ENCODE results near the gene ADRB1. TPM values are rescaled to one million over a fixed set of nuclear protein-coding genes. Genes with fewer than 3 reads are reported as not detected.

The ADRB1 gene
- total RNA-seq, 2 donors from 2014 or later = 0.27 to 0.42 TPM

GRCh38 chr10:114038819-114039218 is 4.8 kb upstream of the ADRB1 start:
- Histone ChIP-seq H3K4me3 (no peak overlapping the region), H3K9me3 (no peaks in the 10 kb centered on the region), H3K27me3 (replicated peaks; ENCODE audit: insufficient read depth) (peaks cover 4% of the 10 kb centered on the region), H3K36me3 (no peaks in the 10 kb centered on the region), H3K27ac (no peak overlapping the region), H3K4me1 (ENCODE audit: control insufficient read depth in 1 of 2, low read depth in 2 of 2) (peaks cover 3 to 8% of the 10 kb centered on the region in 2 donors)
- DNase-seq (ENCODE audit: low spot score) (no peak), ATAC-seq (ENCODE audit: insufficient number of reproducible peaks, low FRiP score, low read depth) (no peak)
- TF ChIP-seq CTCF (IDR thresholded peaks at IDR 0.05) = no peak

- peaks cover 3 to 13% of the 10 kb centered on the region in 2 donors for H3K4me1 ChIP-seq (ENCODE audit: control insufficient read depth in 1 of 2, low read depth in 2 of 2)
- no peak for TF ChIP-seq CTCF (IDR thresholded peaks at IDR 0.05)
- no peaks in the 10 kb centered on the region for H3K9me3 ChIP-seq
- H3K36me3 ChIP-seq = no peaks in the 10 kb centered on the region
- no peak overlapping the region for H3K4me3 ChIP-seq
- peaks cover 10% of the 10 kb centered on the region for H3K27me3 ChIP-seq (replicated peaks; ENCODE audit: insufficient read depth)
- H3K27ac ChIP-seq = no peak overlapping the region
- DNase-seq (ENCODE audit: low spot score) = no peak
- ATAC-seq (ENCODE audit: insufficient number of reproducible peaks, low FRiP score, low read depth) = no peak
Measured at GRCh38 chr10:114041166-114041565, 2.5 kb upstream of the ADRB1 start.

GRCh38 chr10:114042895-114043531 is 653 bp upstream of the ADRB1 start:
- no peaks in the 10 kb centered on the region for H3K9me3 ChIP-seq
- no peak for DNase-seq (ENCODE audit: low spot score)

GRCh38 chr10:114044247-114045135 is 825 bp downstream of the ADRB1 start:
- TF ChIP-seq CTCF (IDR thresholded peaks at IDR 0.05) = no peak
- Histone ChIP-seq H3K36me3 (no peaks in the 10 kb centered on the region), H3K27ac (no peak overlapping the region), H3K4me3 (peak overlapping the region; percentile 68), H3K9me3 (no peaks in the 10 kb centered on the region), H3K27me3 (replicated peaks; ENCODE audit: insufficient read depth) (peaks cover 10% of the 10 kb centered on the region), H3K4me1 (ENCODE audit: control insufficient read depth in 1 of 2, low read depth in 2 of 2) (peaks cover 3 to 13% of the 10 kb centered on the region in 2 donors)
- ATAC-seq (ENCODE audit: insufficient number of reproducible peaks, low FRiP score, low read depth) (no peak), DNase-seq (ENCODE audit: low spot score) (no peak)

More at GRCh38 chr10:114042895-114043531, 653 bp upstream of the ADRB1 start:
- TF ChIP-seq CTCF (IDR thresholded peaks at IDR 0.05) = no peak
- H3K27me3 ChIP-seq (replicated peaks; ENCODE audit: insufficient read depth) = peaks cover 10% of the 10 kb centered on the region
- peaks cover 3 to 13% of the 10 kb centered on the region in 2 donors for H3K4me1 ChIP-seq (ENCODE audit: control insufficient read depth in 1 of 2, low read depth in 2 of 2)
- no peak overlapping the region for H3K27ac ChIP-seq
- peak overlapping the region; percentile 68 for H3K4me3 ChIP-seq
- ATAC-seq (ENCODE audit: insufficient number of reproducible peaks, low FRiP score, low read depth) = no peak
- H3K36me3 ChIP-seq = no peaks in the 10 kb centered on the region
